Measurements from ENCODE around the gene ACER1.

Gene ACER1

DNA sequence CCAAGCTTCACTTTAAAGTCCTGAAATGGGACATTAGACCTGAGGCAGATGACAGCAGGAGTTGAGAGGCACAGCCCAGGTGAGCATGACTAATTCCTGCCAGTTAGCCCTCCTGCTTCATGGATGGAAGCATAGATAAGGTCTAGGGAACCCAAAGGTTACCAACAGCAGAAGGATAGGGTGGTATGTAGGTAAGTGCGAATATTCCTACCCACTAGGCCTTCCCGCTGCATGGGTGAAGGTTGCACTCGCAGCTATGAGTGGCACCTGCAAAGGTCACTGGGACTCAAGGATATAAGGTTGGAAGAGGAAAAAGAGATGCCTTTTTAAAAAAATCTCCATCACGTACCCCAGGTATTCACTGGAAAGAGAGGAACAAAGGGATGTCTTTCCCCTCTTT, 41.4 kb downstream of the ACER1 start (continued):
- TF ChIP-seq ZNF155 (tag by site-specific recombination; IDR thresholded peaks at IDR 0.05) (0 out of 2 replicates have a peak, but pooled peaks have one; percentile 60), ZNF350 (tag by site-specific recombination; IDR thresholded peaks at IDR 0.05) (peak; percentile 71), KLF16 (tag by site-specific recombination; IDR thresholded peaks at IDR 0.05) (no peak), ZXDB (tag by site-specific recombination; IDR thresholded peaks at IDR 0.05) (peak; percentile 47; the same call in 1 of the 2 replicates)

GRCh38 chr19:6288737-6289136, 44.7 kb downstream of the ACER1 start:
- no peak for TF ChIP-seq BCL11B (tag by site-specific recombination; IDR thresholded peaks at IDR 0.05; ENCODE audit: low read depth)
- TF ChIP-seq ZBTB21 (tag by site-specific recombination; IDR thresholded peaks at IDR 0.05) = no peak
- no peak for TF ChIP-seq KLF1 (tag by site-specific recombination; IDR thresholded peaks at IDR 0.05)
- TF ChIP-seq TRIM28 (IDR thresholded peaks at IDR 0.05; ENCODE audit: borderline replicate concordance, low read length) = no peak
- no peak for TF ChIP-seq ZNF335 (tag by site-specific recombination; conservative IDR thresholded peaks at IDR 0.05)
- no peak for TF ChIP-seq ZNF174 (tag by site-specific recombination; IDR thresholded peaks at IDR 0.05)
- no peak for TF ChIP-seq ZFP3 (tag by site-specific recombination; IDR thresholded peaks at IDR 0.05; ENCODE audit: low read depth)
- TF ChIP-seq, protein P1, sequence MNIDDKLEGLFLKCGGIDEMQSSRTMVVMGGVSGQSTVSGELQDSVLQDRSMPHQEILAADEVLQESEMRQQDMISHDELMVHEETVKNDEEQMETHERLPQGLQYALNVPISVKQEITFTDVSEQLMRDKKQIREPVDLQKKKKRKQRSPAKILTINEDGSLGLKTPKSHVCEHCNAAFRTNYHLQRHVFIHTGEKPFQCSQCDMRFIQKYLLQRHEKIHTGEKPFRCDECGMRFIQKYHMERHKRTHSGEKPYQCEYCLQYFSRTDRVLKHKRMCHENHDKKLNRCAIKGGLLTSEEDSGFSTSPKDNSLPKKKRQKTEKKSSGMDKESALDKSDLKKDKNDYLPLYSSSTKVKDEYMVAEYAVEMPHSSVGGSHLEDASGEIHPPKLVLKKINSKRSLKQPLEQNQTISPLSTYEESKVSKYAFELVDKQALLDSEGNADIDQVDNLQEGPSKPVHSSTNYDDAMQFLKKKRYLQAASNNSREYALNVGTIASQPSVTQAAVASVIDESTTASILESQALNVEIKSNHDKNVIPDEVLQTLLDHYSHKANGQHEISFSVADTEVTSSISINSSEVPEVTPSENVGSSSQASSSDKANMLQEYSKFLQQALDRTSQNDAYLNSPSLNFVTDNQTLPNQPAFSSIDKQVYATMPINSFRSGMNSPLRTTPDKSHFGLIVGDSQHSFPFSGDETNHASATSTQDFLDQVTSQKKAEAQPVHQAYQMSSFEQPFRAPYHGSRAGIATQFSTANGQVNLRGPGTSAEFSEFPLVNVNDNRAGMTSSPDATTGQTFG (tag by site-specific recombination; IDR thresholded peaks at IDR 0.05; ENCODE audit: borderline replicate concordance) = no peak
- TF ChIP-seq, protein P2, sequence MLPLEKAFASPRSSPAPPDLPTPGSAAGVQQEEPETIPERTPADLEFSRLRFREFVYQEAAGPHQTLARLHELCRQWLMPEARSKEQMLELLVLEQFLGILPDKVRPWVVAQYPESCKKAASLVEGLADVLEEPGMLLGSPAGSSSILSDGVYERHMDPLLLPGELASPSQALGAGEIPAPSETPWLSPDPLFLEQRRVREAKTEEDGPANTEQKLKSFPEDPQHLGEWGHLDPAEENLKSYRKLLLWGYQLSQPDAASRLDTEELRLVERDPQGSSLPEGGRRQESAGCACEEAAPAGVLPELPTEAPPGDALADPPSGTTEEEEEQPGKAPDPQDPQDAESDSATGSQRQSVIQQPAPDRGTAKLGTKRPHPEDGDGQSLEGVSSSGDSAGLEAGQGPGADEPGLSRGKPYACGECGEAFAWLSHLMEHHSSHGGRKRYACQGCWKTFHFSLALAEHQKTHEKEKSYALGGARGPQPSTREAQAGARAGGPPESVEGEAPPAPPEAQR (tag by site-specific recombination; IDR thresholded peaks at IDR 0.05) = no peak
- no peak for TF ChIP-seq ZNF596 (tag by site-specific recombination; IDR thresholded peaks at IDR 0.05)
- TF ChIP-seq ZNF626 (tag by site-specific recombination; IDR thresholded peaks at IDR 0.05) = no peak
- TF ChIP-seq ZNF157 (tag by site-specific recombination; IDR thresholded peaks at IDR 0.05) = no peak
- TF ChIP-seq ZNF777 (tag by site-specific recombination; IDR thresholded peaks at IDR 0.05; ENCODE audit: borderline replicate concordance) = no peak
- no peak for TF ChIP-seq ZBTB17 (tag by site-specific recombination; IDR thresholded peaks at IDR 0.05)
- Histone ChIP-seq H3K4me3 (ENCODE audit: low read depth, low read length) (no peak overlapping the region), H3K27ac (ENCODE audit: extremely low read depth, low read depth, low read length) (no peak overlapping the region), H3K9me3 (ENCODE audit: control insufficient read depth, insufficient read depth, low read depth, low read length) (no peaks in the 10 kb centered on the region), H3K36me3 (ENCODE audit: control insufficient read depth in 2 of 2, insufficient read depth in 1 of 2, low read length in 2 of 2) (no peaks in the 10 kb centered on the region), H3K4me1 (ENCODE audit: control insufficient read depth, insufficient read depth, low read length) (no peaks in the 10 kb centered on the region)
- POLR2A ChIA-PET = no interaction called here
- CTCF ChIA-PET = interaction anchor here (0.6 to 1.0 kb wide), 2 partner anchors 12 to 27 kb away, joined by 3 to 4 read pairs; no protein-coding TSS in a partner anchor

DNA sequence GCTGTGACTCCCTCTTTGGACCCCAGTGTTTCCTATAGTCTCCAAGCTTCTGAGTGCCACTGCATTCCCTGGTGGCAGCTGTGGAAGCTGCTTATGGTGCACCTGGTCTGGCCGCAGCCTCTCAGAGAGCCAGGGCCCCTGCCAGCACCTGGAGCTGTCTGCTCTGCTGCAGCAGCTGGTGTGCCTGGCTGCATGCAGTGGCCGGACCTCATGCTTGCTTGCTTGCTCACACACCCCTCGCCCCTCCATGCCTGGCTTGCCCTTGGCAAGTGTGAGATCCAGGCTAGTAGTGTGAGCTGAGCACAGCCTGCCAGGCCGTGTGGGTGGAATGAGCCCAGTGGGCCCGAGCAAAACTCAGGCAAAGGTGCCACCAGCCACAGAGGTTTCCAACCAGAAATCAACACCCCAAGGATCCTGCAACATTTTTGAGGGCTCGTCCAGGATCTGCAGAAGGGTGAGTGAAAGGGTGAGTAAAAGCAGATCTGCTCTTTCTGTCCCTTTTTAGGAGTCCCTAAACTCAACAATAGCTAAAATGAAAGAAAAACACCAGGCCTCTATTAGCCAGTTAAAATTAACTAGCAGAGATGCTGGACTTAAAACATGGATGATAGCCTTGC, 46.0 kb downstream of the ACER1 start:
- TF ChIP-seq FEZF1 (tag by site-specific recombination; IDR thresholded peaks at IDR 0.05) (no peak), TRIM28 (IDR thresholded peaks at IDR 0.05; ENCODE audit: borderline replicate concordance, low read length) (peak; percentile 26; the same call in 1 of the 2 replicates), SETDB1 (IDR thresholded peaks at IDR 0.05; ENCODE audit: insufficient read length, low read length) (peak; percentile 67)
- H3K9me3 ChIP-seq (ENCODE audit: control insufficient read depth, insufficient read depth, low read depth, low read length) = no peaks in the 10 kb centered on the region
- CTCF ChIA-PET = interaction anchor here (0.6 to 0.9 kb wide), 2 partner anchors 15 to 281 kb away, joined by 3 read pairs; no protein-coding TSS in a partner anchor
- POLR2A ChIA-PET = interaction anchor here (0.7 kb wide), 1 partner anchor 13 kb away, joined by 5 read pairs; no protein-coding TSS in a partner anchor
- H3K36me3 ChIP-seq (ENCODE audit: control insufficient read depth in 2 of 2, insufficient read depth in 1 of 2, low read length in 2 of 2) = no peaks in the 10 kb centered on the region
- no peak overlapping the region for H3K27ac ChIP-seq (ENCODE audit: extremely low read depth, low read depth, low read length)
- no peak overlapping the region for H3K4me3 ChIP-seq (ENCODE audit: low read depth, low read length)
- H3K4me1 ChIP-seq (ENCODE audit: control insufficient read depth, insufficient read depth, low read length) = no peaks in the 10 kb centered on the region
